ENCODE results near the gene IQUB. TPM values are rescaled to one million over a fixed set of nuclear protein-coding genes. Genes with fewer than 3 reads are reported as not detected.
"Not testable (repeated sequence)": the region's sequence is repeated elsewhere in the genome, so short reads cannot be mapped to it uniquely, and the experiment has no call there.

IQUB gene
- total RNA-seq, 1 experiment from 2014 or later, result 0.16 TPM

DNA sequence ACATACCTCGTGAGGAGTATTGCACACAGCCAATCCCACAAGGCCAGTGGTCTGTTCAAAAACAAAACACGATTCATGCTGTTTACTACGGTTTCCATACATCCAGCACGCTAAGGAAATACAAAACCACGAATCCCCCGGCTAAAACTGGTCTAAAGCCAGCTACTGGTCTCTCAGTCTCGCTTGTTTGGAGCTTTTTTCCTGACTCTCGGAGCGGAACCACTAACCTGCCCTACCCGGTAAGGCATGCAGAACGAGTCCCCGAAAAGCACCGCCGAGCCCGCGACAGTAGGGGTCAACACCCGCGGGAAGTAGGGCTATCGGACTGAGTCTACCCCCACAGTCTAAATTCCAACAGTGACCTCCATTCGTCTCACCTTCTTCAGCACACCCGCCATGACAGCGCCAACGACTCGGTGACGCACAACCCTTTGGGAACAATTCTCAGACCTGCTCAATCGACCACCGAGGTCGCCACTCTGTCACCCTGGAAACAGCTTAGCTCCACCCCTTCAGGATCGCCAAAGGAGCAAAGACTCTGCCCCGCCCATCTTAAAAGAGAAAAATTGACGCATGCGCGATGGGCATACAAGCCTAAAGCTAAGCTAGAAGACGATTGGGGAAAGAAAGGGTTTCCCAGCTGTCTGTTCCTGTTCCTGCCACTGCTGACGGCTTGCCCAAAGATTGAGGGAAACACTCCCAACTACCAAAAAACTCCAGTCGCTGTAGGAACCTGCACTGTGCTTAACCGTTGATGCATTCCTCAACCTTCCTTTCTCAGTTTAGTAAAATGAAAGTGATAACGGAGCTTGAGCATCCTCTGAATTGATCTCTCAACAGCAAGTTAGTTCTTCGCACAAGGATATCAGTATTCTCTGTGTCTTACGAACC, 23.2 kb upstream of the IQUB start, which contains the start of gene NDUFA5:
NDUFA5 (minus strand) TSS at position 421 of the 891 bp plus-strand sequence; CDS start at position 398, 23 bp downstream.
- Histone ChIP-seq H3K9me3 (replicated peaks) (no peaks in the 10 kb centered on the region), H3K4me3 (peak within 1 kb of the TSS; percentile 92), H3K36me3 (peaks cover 5% of the 10 kb centered on the region; the same call in 1 of the 2 replicates), H3K4me1 (peaks cover 9% of the 10 kb centered on the region), H3K27ac (peak within 1 kb of the TSS; percentile 94), H3K27me3 (no peaks in the 10 kb centered on the region)
- peak; percentile 99 to 100 for DNase-seq

- Histone ChIP-seq H3K9me3 (replicated peaks) (no peaks in the 10 kb centered on the region), H3K27me3 (no peaks in the 10 kb centered on the region), H3K4me1 (peaks cover 4% of the 10 kb centered on the region), H3K36me3 (peaks cover 8% of the 10 kb centered on the region), H3K4me3 (peak overlapping the region; percentile 92), H3K27ac (peak overlapping the region; percentile 94)
- DNase-seq, result no peak
Observed at GRCh38 chr7:123557016-123557397, 22.6 kb upstream of the IQUB start.

- Histone ChIP-seq H3K4me1 (0 out of 2 replicates have a peak, but pooled peaks cover 2% of the 10 kb centered on the region), H3K36me3 (peaks cover 10% of the 10 kb centered on the region), H3K27ac (no peak overlapping the region), H3K27me3 (no peaks in the 10 kb centered on the region), H3K9me3 (replicated peaks) (no peaks in the 10 kb centered on the region), H3K4me3 (no peak overlapping the region)
- DNase-seq, result no peak
Observed at GRCh38 chr7:123555484-123555883, 21.1 kb upstream of the IQUB start.

GRCh38 chr7:123553159-123553558, 18.8 kb upstream of the IQUB start:
- no peak overlapping the region for H3K4me3 ChIP-seq
- H3K27ac ChIP-seq, result no peak overlapping the region
- peaks cover 22% of the 10 kb centered on the region for H3K36me3 ChIP-seq
- no peaks in the 10 kb centered on the region for H3K9me3 ChIP-seq (replicated peaks)
- H3K4me1 ChIP-seq, result 0 out of 2 replicates have a peak, but pooled peaks cover 2% of the 10 kb centered on the region
- H3K27me3 ChIP-seq, result no peaks in the 10 kb centered on the region
- DNase-seq, result no peak

DNA sequence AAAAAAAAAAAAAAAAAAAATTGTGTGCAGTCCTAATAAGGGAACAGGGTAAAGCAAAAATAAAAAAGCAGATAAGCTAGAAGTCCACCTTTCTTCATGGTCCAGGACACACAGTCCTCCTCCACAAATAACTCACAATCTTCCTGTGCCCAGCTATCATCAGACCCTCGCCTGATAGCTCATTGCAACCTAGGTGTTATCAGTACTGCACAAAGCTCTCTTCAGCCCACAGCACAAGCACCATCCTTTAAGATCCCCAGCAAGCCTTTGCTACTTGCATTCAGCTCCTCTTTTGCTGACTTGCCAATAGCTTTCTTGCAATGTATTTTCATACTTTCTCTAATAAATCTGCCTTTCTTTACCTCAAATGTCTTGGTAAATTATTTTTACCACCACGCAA, 18.2 kb upstream of the IQUB start:
- Histone ChIP-seq H3K4me3 (no peak overlapping the region), H3K27me3 (no peaks in the 10 kb centered on the region), H3K36me3 (peaks cover 24% of the 10 kb centered on the region), H3K9me3 (replicated peaks) (no peaks in the 10 kb centered on the region), H3K4me1 (0 out of 2 replicates have a peak, but pooled peaks cover 2% of the 10 kb centered on the region), H3K27ac (no peak overlapping the region)
- DNase-seq, result no peak

GRCh38 chr7:123552134-123552533, 17.7 kb upstream of the IQUB start:
- H3K36me3 ChIP-seq, result peaks cover 24% of the 10 kb centered on the region

GRCh38 chr7:123548406-123548805, 14.0 kb upstream of the IQUB start:
- Histone ChIP-seq H3K4me3 (no peak overlapping the region), H3K27me3 (no peaks in the 10 kb centered on the region), H3K27ac (no peak overlapping the region), H3K9me3 (replicated peaks) (no peaks in the 10 kb centered on the region), H3K4me1 (no peaks in the 10 kb centered on the region), H3K36me3 (peaks cover 36% of the 10 kb centered on the region)
- no peak for DNase-seq

More at GRCh38 chr7:123552134-123552533, 17.7 kb upstream of the IQUB start:
- not testable (repeated sequence) for H3K27me3 ChIP-seq; H3K4me3 ChIP-seq; H3K9me3 ChIP-seq (replicated peaks); H3K4me1 ChIP-seq; DNase-seq; H3K27ac ChIP-seq

DNA sequence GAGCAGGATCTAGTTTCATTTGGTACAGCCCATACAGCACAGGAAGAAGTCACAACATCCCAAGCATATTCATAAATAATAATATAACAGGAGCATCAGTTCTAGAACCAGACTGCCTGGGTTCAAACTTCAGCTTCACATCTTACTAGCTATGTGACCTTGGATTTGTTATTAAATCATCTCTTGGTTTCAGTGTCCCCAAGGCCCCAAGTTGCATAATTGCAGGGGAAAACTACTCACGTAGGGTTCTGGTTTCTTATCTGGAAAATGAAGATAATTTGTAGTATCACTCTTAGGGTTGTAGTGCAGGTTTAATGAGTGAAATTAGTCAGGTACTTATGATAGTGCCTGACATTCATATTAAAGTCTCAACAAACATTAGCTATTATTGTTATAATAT, 5.5 kb upstream of the IQUB start:
- Histone ChIP-seq H3K4me1 (peaks cover 9% of the 10 kb centered on the region; the same call in 1 of the 2 replicates), H3K9me3 (replicated peaks) (no peaks in the 10 kb centered on the region), H3K36me3 (peaks cover 5% of the 10 kb centered on the region; the same call in 1 of the 2 replicates), H3K27ac (no peak overlapping the region), H3K4me3 (no peak overlapping the region), H3K27me3 (no peaks in the 10 kb centered on the region)
- no peak for DNase-seq

DNA sequence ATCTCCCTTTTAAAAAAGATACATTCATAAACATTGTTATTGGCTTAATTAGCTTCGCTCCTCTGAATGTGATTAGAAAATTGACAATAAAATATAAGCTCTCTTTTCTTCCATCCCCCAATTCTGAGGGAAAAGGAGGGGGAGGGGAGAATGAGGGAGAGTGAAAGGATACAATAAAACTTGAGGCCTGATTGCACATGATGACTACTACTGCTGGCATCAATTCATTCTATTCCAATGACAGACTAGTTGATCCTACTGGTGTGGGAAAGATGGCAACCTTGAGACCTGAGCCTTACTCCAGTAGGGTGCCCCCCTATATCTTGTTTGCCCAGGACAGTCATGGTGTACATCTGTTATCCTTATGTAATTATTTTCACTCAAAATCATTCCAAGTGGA, 4.5 kb upstream of the IQUB start:
- Histone ChIP-seq H3K36me3 (peaks cover 5% of the 10 kb centered on the region; the same call in 1 of the 2 replicates), H3K4me3 (no peak overlapping the region), H3K9me3 (replicated peaks) (no peaks in the 10 kb centered on the region), H3K4me1 (peaks cover 9% of the 10 kb centered on the region; the same call in 1 of the 2 replicates), H3K27me3 (no peaks in the 10 kb centered on the region), H3K27ac (no peak overlapping the region)
- DNase-seq, result no peak

DNA sequence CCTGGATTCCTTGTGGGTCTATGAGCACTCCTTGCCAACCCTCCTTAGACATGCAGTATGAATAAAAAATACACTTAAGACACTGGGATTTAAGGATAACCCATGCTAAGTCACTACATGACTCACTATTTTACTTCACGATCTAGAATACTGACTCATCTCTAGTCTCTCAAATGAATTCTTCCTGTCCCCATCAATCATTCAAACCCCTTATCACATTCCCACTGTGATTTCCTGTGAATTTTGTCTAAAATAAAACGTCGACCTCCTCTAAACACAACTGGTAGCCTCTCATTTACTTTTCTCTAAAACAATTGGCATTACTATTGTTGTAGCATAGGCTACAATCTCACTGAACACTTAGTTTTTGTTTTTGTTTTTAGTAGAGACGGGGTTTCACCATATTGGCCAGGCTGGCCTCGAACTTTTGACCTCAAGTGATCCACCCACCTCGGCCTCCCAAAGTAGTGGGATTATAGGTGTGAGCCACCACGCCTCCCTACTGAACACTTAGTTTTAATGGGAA, 3.9 kb upstream of the IQUB start:
- peak in 1 of 2 experiments; percentile 35 for DNase-seq
- Histone ChIP-seq H3K9me3 (replicated peaks) (no peaks in the 10 kb centered on the region), H3K27ac (peak overlapping the region; percentile 34)

GRCh38 chr7:123537026-123537642, 2.7 kb upstream of the IQUB start:
- H3K36me3 ChIP-seq, result no peaks in the 10 kb centered on the region; the same call in 1 of the 2 replicates
- peaks cover 9% of the 10 kb centered on the region; the same call in 1 of the 2 replicates for H3K4me1 ChIP-seq
- H3K4me3 ChIP-seq, result no peak overlapping the region
- H3K27ac ChIP-seq, result no peak overlapping the region
- DNase-seq, result peak in 1 of 2 experiments; percentile 26
- H3K9me3 ChIP-seq (replicated peaks), result no peaks in the 10 kb centered on the region
- no peaks in the 10 kb centered on the region for H3K27me3 ChIP-seq

More for the DNA sequence above, 3.9 kb upstream of the IQUB start:
- no peaks in the 10 kb centered on the region for H3K27me3 ChIP-seq
- H3K36me3 ChIP-seq, result peaks cover 5% of the 10 kb centered on the region; the same call in 1 of the 2 replicates
- no peak overlapping the region for H3K4me3 ChIP-seq
- H3K4me1 ChIP-seq, result peaks cover 9% of the 10 kb centered on the region; the same call in 1 of the 2 replicates

GRCh38 chr7:123535517-123535916, 1.1 kb upstream of the IQUB start:
- Histone ChIP-seq H3K9me3 (replicated peaks) (no peaks in the 10 kb centered on the region), H3K4me1 (peaks cover 9% of the 10 kb centered on the region; the same call in 1 of the 2 replicates), H3K27me3 (no peaks in the 10 kb centered on the region), H3K36me3 (no peaks in the 10 kb centered on the region), H3K27ac (no peak overlapping the region), H3K4me3 (peak overlapping the region; percentile 71)
- DNase-seq, result no peak

- no peaks in the 10 kb centered on the region for H3K9me3 ChIP-seq (replicated peaks)
- H3K27me3 ChIP-seq, result no peaks in the 10 kb centered on the region
- no peak overlapping the region for H3K27ac ChIP-seq
- peaks cover 9% of the 10 kb centered on the region; the same call in 1 of the 2 replicates for H3K4me1 ChIP-seq
- DNase-seq, result no peak
- no peaks in the 10 kb centered on the region for H3K36me3 ChIP-seq
- H3K4me3 ChIP-seq, result peak overlapping the region; percentile 71
Observed at GRCh38 chr7:123533929-123534382, 439 bp downstream of the IQUB start.

DNA sequence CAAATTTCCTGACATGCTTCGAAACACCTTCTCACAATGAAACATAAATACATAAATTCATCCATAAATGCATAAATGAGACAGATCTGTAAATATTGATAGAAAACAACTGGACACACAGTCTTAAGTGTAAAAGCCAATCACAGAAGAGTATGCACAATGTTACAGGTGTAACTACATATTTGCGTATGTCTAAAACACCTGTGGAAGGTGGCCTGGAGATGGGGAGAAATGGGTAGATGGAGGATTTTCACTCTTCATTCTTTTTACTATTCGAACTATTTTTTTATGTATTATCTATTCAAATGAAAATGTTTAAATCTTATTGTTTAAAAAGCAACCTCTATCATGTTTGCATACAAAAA, 860 bp downstream of the IQUB start:
- Histone ChIP-seq H3K4me1 (peaks cover 8% of the 10 kb centered on the region; the same call in 1 of the 2 replicates), H3K4me3 (no peak overlapping the region), H3K27ac (no peak overlapping the region), H3K36me3 (no peaks in the 10 kb centered on the region), H3K9me3 (replicated peaks) (no peaks in the 10 kb centered on the region), H3K27me3 (no peaks in the 10 kb centered on the region)
- no peak for DNase-seq
